ENCODE measurements around the gene CYP39A1. TPM values are rescaled to one million over a fixed set of nuclear protein-coding genes. Genes with fewer than 3 reads are reported as not detected.
"Not testable (repeated sequence)": the region's sequence is repeated elsewhere in the genome, so short reads cannot be mapped to it uniquely, and the experiment has no call there.

The CYP39A1 gene
- total RNA-seq, 1 donor from 2014 or later, result not detected

DNA sequence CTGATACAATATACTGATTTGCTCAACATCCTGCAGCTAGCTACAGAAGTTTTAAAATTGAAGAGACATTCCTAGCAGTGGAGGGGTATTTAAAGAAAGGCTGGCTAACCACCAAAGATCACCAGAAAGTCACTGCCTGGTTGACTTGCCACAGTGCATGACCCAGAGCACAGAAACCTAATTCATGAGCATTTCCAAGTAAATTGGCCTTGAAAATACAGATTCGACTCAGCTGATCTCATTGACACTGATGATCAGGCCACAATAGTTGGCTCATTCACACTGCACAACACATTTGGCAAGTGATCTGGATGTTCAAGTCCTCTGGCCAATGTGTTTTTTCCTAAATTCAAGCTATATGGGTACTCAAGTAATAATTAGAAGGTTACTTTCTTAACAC is 21.8 kb upstream of the CYP39A1 start:
- intact Hi-C loops (cut with micrococcal nuclease), result no loop called here
- Mint-ChIP-seq H3K27me3 (ENCODE audit: insufficient read depth) (no peaks in the 10 kb centered on the region), H3K4me3 (no peak overlapping the region), H3K4me1 (ENCODE audit: low read depth) (no peaks in the 10 kb centered on the region), H3K9me3 (no peaks in the 10 kb centered on the region), H3K27ac (no peak overlapping the region), H3K36me3 (ENCODE audit: low read depth) (no peaks in the 10 kb centered on the region)
- DNase-seq (ENCODE audit: low spot score), result no peak

DNA sequence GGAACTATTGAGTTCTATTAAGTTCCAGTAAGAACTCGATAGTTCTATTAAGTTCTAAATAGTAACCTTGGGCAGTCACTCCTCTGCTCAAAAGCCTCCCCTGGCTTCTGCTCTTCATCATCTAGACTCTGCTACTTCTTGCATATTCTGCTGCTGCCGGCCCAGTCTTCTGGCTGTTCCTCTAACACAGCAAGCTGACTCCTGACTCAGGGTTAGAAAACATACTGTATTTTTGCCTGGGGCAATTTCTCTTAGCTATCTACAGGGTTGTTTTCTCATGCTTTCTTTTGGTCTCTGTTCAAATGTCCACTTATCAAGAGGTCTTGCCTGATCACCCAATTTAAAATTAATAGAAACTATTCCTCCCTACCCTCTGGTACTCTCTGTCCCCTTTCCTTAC is 14.8 kb upstream of the CYP39A1 start:
- no peaks in the 10 kb centered on the region for H3K9me3 Mint-ChIP-seq
- no peaks in the 10 kb centered on the region for H3K4me1 Mint-ChIP-seq (ENCODE audit: low read depth)
- intact Hi-C loops (cut with micrococcal nuclease), result no loop called here
- H3K36me3 Mint-ChIP-seq (ENCODE audit: low read depth), result no peaks in the 10 kb centered on the region
- no peak for DNase-seq (ENCODE audit: low spot score)
- H3K27me3 Mint-ChIP-seq (ENCODE audit: insufficient read depth), result peaks cover 2% of the 10 kb centered on the region
- H3K27ac Mint-ChIP-seq, result no peak overlapping the region
- no peak overlapping the region for H3K4me3 Mint-ChIP-seq

- Mint-ChIP-seq H3K4me3 (no peak overlapping the region), H3K36me3 (ENCODE audit: low read depth) (no peaks in the 10 kb centered on the region)
Measured at GRCh38 chr6:46661483-46661882, 8.9 kb upstream of the CYP39A1 start.

DNA sequence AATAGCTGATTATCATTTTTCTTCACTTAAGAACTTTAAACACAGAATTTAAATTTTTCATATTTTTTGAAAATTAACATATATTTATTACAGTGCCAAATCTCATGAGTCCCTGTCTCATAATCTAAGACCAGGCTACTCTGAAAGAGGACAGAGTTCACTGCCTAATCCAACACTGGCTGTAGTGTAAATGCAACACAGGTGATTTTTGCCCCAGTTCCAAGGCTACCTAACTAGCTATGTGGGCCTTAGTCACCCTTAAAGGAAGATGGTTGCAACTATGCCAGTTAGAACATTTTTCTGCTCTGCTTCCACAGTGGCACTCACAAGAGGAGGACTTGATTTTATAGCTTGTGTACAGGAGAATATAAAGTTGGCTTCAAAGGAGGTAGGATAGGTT is 5.0 kb upstream of the CYP39A1 start:
- Mint-ChIP-seq H3K4me1 (ENCODE audit: low read depth) (peaks cover 3% of the 10 kb centered on the region), H3K27me3 (ENCODE audit: insufficient read depth) (peaks cover 30% of the 10 kb centered on the region), H3K36me3 (ENCODE audit: low read depth) (no peaks in the 10 kb centered on the region), H3K9me3 (no peaks in the 10 kb centered on the region), H3K27ac (no peak overlapping the region), H3K4me3 (no peak overlapping the region)
- intact Hi-C loops (cut with micrococcal nuclease), result no loop called here
- no peak for DNase-seq (ENCODE audit: low spot score)

More at GRCh38 chr6:46661483-46661882, 8.9 kb upstream of the CYP39A1 start:
- no peak overlapping the region for H3K27ac Mint-ChIP-seq
- no peaks in the 10 kb centered on the region for H3K9me3 Mint-ChIP-seq
- intact Hi-C loops (cut with micrococcal nuclease), result no loop called here
- no peak for DNase-seq (ENCODE audit: low spot score)
- peaks cover 4% of the 10 kb centered on the region for H3K27me3 Mint-ChIP-seq (ENCODE audit: insufficient read depth)
- H3K4me1 Mint-ChIP-seq (ENCODE audit: low read depth), result no peaks in the 10 kb centered on the region

- Mint-ChIP-seq H3K9me3 (no peaks in the 10 kb centered on the region), H3K27ac (no peak overlapping the region), H3K36me3 (ENCODE audit: low read depth) (no peaks in the 10 kb centered on the region), H3K4me3 (no peak overlapping the region), H3K27me3 (ENCODE audit: insufficient read depth) (peaks cover 45% of the 10 kb centered on the region), H3K4me1 (ENCODE audit: low read depth) (peaks cover 11% of the 10 kb centered on the region)
- DNase-seq (ENCODE audit: low spot score), result no peak
- intact Hi-C loops (cut with micrococcal nuclease), result no loop called here
Measured at GRCh38 chr6:46655803-46656202, 3.2 kb upstream of the CYP39A1 start.

- H3K27ac Mint-ChIP-seq, result no peak overlapping the region
- intact Hi-C loops (cut with micrococcal nuclease), result loop anchor here (2.0 kb wide), 1 partner anchor 479 kb away; no protein-coding TSS in a partner anchor
- peaks cover 46% of the 10 kb centered on the region for H3K27me3 Mint-ChIP-seq (ENCODE audit: insufficient read depth)
- DNase-seq (ENCODE audit: low spot score), result no peak
- peaks cover 11% of the 10 kb centered on the region for H3K4me1 Mint-ChIP-seq (ENCODE audit: low read depth)
- H3K4me3 Mint-ChIP-seq, result peak overlapping the region; percentile 75
- H3K9me3 Mint-ChIP-seq, result no peaks in the 10 kb centered on the region
- H3K36me3 Mint-ChIP-seq (ENCODE audit: low read depth), result no peaks in the 10 kb centered on the region
Measured at GRCh38 chr6:46653439-46654195, 999 bp upstream of the CYP39A1 start.

DNA sequence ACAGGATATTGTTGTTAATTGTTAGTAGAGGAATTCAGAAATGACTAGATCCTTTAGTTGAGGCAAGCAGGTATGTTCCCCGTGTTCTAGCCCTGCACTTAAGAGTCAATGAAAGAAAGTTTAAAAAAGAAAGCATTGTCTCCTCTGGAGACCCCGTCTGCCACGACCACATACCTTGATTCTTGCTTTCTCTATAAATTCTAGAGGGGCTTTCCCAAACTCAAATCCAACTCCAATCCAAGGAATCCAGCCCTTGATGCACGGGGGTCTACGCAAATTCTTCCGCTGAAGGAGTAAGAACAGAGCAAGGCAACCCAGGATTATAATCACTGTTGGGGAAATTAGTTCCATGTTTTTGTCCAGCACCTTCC is 401 bp downstream of the CYP39A1 start:
- H3K27me3 Mint-ChIP-seq (ENCODE audit: insufficient read depth), result peaks cover 47% of the 10 kb centered on the region
- no peak for DNase-seq (ENCODE audit: low spot score)
- no peaks in the 10 kb centered on the region for H3K9me3 Mint-ChIP-seq
- peak overlapping the region; percentile 87 for H3K4me3 Mint-ChIP-seq
- intact Hi-C loops (cut with micrococcal nuclease), result loop anchor here (2.0 kb wide), 1 partner anchor 477 kb away; no protein-coding TSS in a partner anchor
- no peaks in the 10 kb centered on the region for H3K36me3 Mint-ChIP-seq (ENCODE audit: low read depth)
- H3K27ac Mint-ChIP-seq, result no peak overlapping the region
- H3K4me1 Mint-ChIP-seq (ENCODE audit: low read depth), result peaks cover 11% of the 10 kb centered on the region

DNA sequence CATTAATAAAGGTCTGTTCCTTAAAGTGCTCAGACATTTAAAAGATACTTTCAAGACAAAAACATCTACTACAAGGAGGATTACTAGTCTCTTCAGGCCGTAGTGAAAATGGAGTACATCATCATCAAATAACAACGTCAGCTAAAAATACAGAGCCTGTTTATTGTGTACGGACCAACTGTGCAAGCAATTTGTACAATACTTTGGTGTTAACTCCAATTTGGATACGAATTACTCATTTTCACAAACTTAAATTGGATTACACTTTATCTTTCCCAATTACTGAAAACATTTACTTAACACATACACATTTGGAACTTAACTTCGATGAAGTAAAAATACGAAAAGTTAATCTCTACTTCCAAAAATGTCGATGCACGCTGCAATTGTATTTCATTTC is 802 bp downstream of the CYP39A1 start:
- H3K9me3 Mint-ChIP-seq, result no peaks in the 10 kb centered on the region
- intact Hi-C loops (cut with micrococcal nuclease), result loop anchor here (2.0 kb wide), 1 partner anchor 477 kb away; no protein-coding TSS in a partner anchor
- H3K27ac Mint-ChIP-seq, result no peak overlapping the region
- H3K36me3 Mint-ChIP-seq (ENCODE audit: low read depth), result no peaks in the 10 kb centered on the region
- H3K4me1 Mint-ChIP-seq (ENCODE audit: low read depth), result peaks cover 11% of the 10 kb centered on the region
- H3K4me3 Mint-ChIP-seq, result peak overlapping the region; percentile 87
- no peak for DNase-seq (ENCODE audit: low spot score)
- peaks cover 47% of the 10 kb centered on the region for H3K27me3 Mint-ChIP-seq (ENCODE audit: insufficient read depth)

DNA sequence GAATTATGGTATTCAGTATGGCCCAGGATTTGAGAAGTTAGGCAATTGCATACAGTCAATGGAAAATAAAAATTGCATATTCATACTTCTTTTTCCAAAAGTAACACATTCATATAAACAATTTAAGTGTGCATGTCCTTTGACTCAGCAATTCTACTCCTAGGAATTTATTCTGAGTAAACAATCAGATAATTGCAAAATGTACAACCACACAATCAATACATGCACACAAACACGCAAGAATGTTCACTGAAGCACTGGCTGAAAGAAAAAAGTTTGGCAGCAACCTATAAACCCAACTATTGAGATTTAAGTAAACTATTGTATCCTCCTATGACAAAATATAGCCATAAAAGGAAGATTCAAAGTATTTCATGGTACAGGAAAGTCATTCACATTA is 1.6 kb downstream of the CYP39A1 start:
- Mint-ChIP-seq H3K9me3 (no peaks in the 10 kb centered on the region), H3K27ac (no peak overlapping the region), H3K36me3 (ENCODE audit: low read depth) (no peaks in the 10 kb centered on the region), H3K4me3 (no peak overlapping the region), H3K27me3 (ENCODE audit: insufficient read depth) (peaks cover 47% of the 10 kb centered on the region), H3K4me1 (ENCODE audit: low read depth) (peaks cover 11% of the 10 kb centered on the region)
- no peak for DNase-seq (ENCODE audit: low spot score)
- intact Hi-C loops (cut with micrococcal nuclease), result no loop called here

GRCh38 chr6:46648869-46649492 is 3.6 kb downstream of the CYP39A1 start:
- Mint-ChIP-seq H3K4me3 (no peak overlapping the region), H3K9me3 (no peaks in the 10 kb centered on the region), H3K4me1 (ENCODE audit: low read depth) (peaks cover 11% of the 10 kb centered on the region), H3K27me3 (ENCODE audit: insufficient read depth) (peaks cover 29% of the 10 kb centered on the region), H3K27ac (no peak overlapping the region), H3K36me3 (ENCODE audit: low read depth) (no peaks in the 10 kb centered on the region)
- no peak for DNase-seq (ENCODE audit: low spot score)
- intact Hi-C loops (cut with micrococcal nuclease), result no loop called here

- peaks cover 23% of the 10 kb centered on the region for H3K27me3 Mint-ChIP-seq (ENCODE audit: insufficient read depth)
- H3K4me3 Mint-ChIP-seq; DNase-seq (ENCODE audit: low spot score); H3K9me3 Mint-ChIP-seq; intact Hi-C loops (cut with micrococcal nuclease); H3K27ac Mint-ChIP-seq; H3K36me3 Mint-ChIP-seq (ENCODE audit: low read depth): not testable (repeated sequence)
- peaks cover 11% of the 10 kb centered on the region for H3K4me1 Mint-ChIP-seq (ENCODE audit: low read depth)
Measured at GRCh38 chr6:46648108-46648507, 4.5 kb downstream of the CYP39A1 start.

- Mint-ChIP-seq H3K4me1 (ENCODE audit: low read depth) (peaks cover 4% of the 10 kb centered on the region), H3K27ac (no peak overlapping the region), H3K4me3 (no peak overlapping the region), H3K9me3 (no peaks in the 10 kb centered on the region), H3K27me3 (ENCODE audit: insufficient read depth) (peaks cover 7% of the 10 kb centered on the region), H3K36me3 (ENCODE audit: low read depth) (no peaks in the 10 kb centered on the region)
- intact Hi-C loops (cut with micrococcal nuclease), result no loop called here
- DNase-seq (ENCODE audit: low spot score), result no peak
Measured at GRCh38 chr6:46645265-46645664, 7.4 kb downstream of the CYP39A1 start.

- no peak for DNase-seq (ENCODE audit: low spot score)
- Mint-ChIP-seq H3K27ac (peak overlapping the region; percentile 19), H3K4me3 (no peak overlapping the region), H3K27me3 (ENCODE audit: insufficient read depth) (peaks cover 8% of the 10 kb centered on the region), H3K9me3 (no peaks in the 10 kb centered on the region), H3K4me1 (ENCODE audit: low read depth) (peaks cover 4% of the 10 kb centered on the region), H3K36me3 (ENCODE audit: low read depth) (no peaks in the 10 kb centered on the region)
- intact Hi-C loops (cut with micrococcal nuclease), result no loop called here
Measured at GRCh38 chr6:46642928-46643751, 9.5 kb downstream of the CYP39A1 start.

Data from activated T-helper 1 cell treated with anti-CD3 and anti-CD28 coated beads, Interleukin-12 subunit alpha, Interleukin-12 subunit beta, Interleukin-2, Interleukin-4 antibody, amounts not matched to agents 30 ng/mL and 10 ng/mL and 1 ng/mL, durations not matched to agents 14 hours and 24 hours and 36 hours (primary cell).